ENCODE measurements around the gene SCYL3. TPM values are rescaled to one million over a fixed set of nuclear protein-coding genes. Genes with fewer than 3 reads are reported as not detected.

Gene SCYL3
- polyA plus RNA-seq, 1 experiment = 6.1 TPM

- TF ChIP-seq, protein P1, sequence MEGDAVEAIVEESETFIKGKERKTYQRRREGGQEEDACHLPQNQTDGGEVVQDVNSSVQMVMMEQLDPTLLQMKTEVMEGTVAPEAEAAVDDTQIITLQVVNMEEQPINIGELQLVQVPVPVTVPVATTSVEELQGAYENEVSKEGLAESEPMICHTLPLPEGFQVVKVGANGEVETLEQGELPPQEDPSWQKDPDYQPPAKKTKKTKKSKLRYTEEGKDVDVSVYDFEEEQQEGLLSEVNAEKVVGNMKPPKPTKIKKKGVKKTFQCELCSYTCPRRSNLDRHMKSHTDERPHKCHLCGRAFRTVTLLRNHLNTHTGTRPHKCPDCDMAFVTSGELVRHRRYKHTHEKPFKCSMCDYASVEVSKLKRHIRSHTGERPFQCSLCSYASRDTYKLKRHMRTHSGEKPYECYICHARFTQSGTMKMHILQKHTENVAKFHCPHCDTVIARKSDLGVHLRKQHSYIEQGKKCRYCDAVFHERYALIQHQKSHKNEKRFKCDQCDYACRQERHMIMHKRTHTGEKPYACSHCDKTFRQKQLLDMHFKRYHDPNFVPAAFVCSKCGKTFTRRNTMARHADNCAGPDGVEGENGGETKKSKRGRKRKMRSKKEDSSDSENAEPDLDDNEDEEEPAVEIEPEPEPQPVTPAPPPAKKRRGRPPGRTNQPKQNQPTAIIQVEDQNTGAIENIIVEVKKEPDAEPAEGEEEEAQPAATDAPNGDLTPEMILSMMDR (IDR thresholded peaks at IDR 0.05; ENCODE audit: insufficient read depth, low read depth, low read length) = no peak
- CTCF ChIA-PET = interaction anchor here (0.6 to 1.8 kb wide), 10 partner anchors 10 to 1001 kb away, joined by 3 to 10 read pairs (median 4); no protein-coding TSS in a partner anchor
- Histone ChIP-seq H3K36me3 (ENCODE audit: control insufficient read depth, insufficient read depth, low read length) (no peaks in the 10 kb centered on the region), H3K4me3 (ENCODE audit: low read depth, low read length) (no peak overlapping the region), H3K27me3 (ENCODE audit: control insufficient read depth, insufficient read depth, low read length) (no peaks in the 10 kb centered on the region)
- POLR2A ChIA-PET = no interaction called here
- DNase-seq (ENCODE audit: low read depth) = no peak
Measured at GRCh38 chr1:169929210-169929526, 35.5 kb upstream of the SCYL3 start.

DNA sequence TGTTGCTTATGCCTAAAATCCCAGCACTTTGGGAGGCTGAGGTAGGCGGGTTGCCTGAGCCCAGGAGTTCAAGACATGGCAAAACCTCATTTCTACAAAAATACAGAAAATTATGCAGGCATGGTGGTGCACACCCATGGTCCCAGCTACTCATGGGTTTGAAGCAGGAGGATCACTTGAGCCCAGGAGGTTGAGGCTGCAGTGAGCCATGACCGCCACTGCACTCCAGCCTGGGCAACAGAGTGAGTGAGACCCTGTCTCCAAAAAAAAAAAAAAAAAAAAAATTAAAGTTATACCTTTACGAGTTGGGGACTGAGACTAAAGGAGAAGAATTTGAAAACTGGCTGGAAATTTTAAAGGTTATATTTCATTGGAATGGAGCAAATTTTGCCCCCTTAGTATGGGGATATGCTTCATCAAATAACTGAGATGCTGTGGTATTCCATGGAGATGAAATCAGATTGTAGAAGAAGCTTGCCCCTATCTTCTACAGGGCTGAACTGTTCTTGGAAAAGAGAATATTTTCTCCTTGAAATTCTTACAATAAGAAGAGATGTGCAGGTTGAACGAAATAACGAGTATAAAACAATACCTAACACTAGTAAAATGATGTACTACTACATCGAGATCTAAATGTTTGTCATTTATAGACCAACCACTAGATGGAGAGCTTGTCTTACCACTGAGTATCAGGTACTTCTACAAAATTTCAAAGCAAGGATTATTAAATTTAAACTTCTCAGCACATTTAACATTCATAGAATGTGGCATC is 34.9 kb upstream of the SCYL3 start:
- Histone ChIP-seq H3K4me3 (ENCODE audit: low read depth, low read length) (no peak overlapping the region), H3K36me3 (ENCODE audit: control insufficient read depth, insufficient read depth, low read length) (no peaks in the 10 kb centered on the region), H3K27me3 (ENCODE audit: control insufficient read depth, insufficient read depth, low read length) (no peaks in the 10 kb centered on the region)
- POLR2A ChIA-PET = no interaction called here
- DNase-seq (ENCODE audit: low read depth) = no peak
- CTCF ChIA-PET = interaction anchor here (0.6 to 1.8 kb wide), 11 partner anchors 9 to 1078 kb away, joined by 3 to 10 read pairs (median 4); no protein-coding TSS in a partner anchor
- TF ChIP-seq, protein P1 (IDR thresholded peaks at IDR 0.05; ENCODE audit: insufficient read depth, low read depth, low read length) = peak; percentile 63

- H3K36me3 ChIP-seq (ENCODE audit: control insufficient read depth, insufficient read depth, low read length) = no peaks in the 10 kb centered on the region
- TF ChIP-seq, protein P1 (IDR thresholded peaks at IDR 0.05; ENCODE audit: insufficient read depth, low read depth, low read length) = no peak
- no peaks in the 10 kb centered on the region for H3K27me3 ChIP-seq (ENCODE audit: control insufficient read depth, insufficient read depth, low read length)
- no peak overlapping the region for H3K4me3 ChIP-seq (ENCODE audit: low read depth, low read length)
- ChIA-PET CTCF (interaction anchor here (1.0 to 1.2 kb wide), 2 partner anchors 10 to 25 kb away, joined by 3 to 4 read pairs; no protein-coding TSS in a partner anchor), POLR2A (no interaction called here)
- DNase-seq (ENCODE audit: low read depth) = no peak
Measured at GRCh38 chr1:169925505-169926482, 32.1 kb upstream of the SCYL3 start.

- TF ChIP-seq, protein P1 (IDR thresholded peaks at IDR 0.05; ENCODE audit: insufficient read depth, low read depth, low read length) = no peak
- ChIA-PET CTCF (no interaction called here), POLR2A (no interaction called here)
- H3K27me3 ChIP-seq (ENCODE audit: control insufficient read depth, insufficient read depth, low read length) = no peaks in the 10 kb centered on the region
- no peak overlapping the region for H3K4me3 ChIP-seq (ENCODE audit: low read depth, low read length)
- DNase-seq (ENCODE audit: low read depth) = no peak
- H3K36me3 ChIP-seq (ENCODE audit: control insufficient read depth, insufficient read depth, low read length) = no peaks in the 10 kb centered on the region
Measured at GRCh38 chr1:169924829-169925228, 31.1 kb upstream of the SCYL3 start.

DNA sequence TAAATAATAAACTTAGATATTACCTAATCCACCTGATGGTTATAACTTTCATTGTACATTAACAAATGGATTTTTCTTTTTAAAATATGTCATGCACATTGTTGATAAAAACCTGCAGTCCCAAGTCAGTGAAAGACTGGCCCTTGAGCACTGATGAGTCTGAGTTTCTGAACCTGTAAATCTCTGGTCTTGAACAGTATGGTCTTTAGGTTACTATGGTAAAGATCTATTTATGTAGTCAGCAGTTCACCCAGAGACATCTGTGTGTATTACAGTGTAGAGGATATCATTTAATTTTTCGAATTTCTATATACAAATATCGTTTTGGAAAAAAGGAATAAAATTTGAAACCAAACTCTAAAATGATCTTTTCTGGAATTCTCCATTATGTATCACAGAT is 30.4 kb upstream of the SCYL3 start:
- DNase-seq (ENCODE audit: low read depth) = no peak
- TF ChIP-seq, protein P1 (IDR thresholded peaks at IDR 0.05; ENCODE audit: insufficient read depth, low read depth, low read length) = no peak
- Histone ChIP-seq H3K4me3 (ENCODE audit: low read depth, low read length) (no peak overlapping the region), H3K27me3 (ENCODE audit: control insufficient read depth, insufficient read depth, low read length) (no peaks in the 10 kb centered on the region), H3K36me3 (ENCODE audit: control insufficient read depth, insufficient read depth, low read length) (no peaks in the 10 kb centered on the region)
- CTCF ChIA-PET = no interaction called here
- POLR2A ChIA-PET = no interaction called here
